NOMO-1 treated with DMSO at 0.1 percent for 48 hours (cell line): ENCODE measurements around the gene CNN3.

Source experiments
- DNase-seq: peaks from one replicate; lab custom pipeline; 2025; ENCODE audit not compliant: unreplicated experiment; lab: John Stamatoyannopoulos, UW

Gene CNN3

GRCh38 chr1:94858276-94858675, 68.6 kb downstream of the CNN3 start:
- no peak for DNase-seq

DNA sequence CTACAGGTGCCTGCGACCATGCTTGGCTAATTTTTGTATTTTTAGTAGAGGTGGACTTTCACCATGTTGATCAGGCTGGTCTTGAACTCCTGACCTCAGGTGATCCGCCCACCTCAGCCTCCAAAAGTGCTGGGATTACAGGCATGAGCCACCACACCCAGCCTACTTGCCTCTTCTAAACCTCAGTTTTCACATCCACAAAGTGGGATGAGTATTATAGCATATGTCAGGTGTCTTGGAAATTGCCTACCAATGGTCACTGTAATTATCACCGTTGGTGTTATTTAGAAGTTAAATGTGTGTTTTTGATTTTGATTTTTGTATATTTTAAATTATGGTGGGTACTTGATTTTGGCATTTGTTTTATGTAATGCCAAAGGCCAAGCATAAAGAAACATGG, 70.0 kb downstream of the CNN3 start:
- no peak for DNase-seq

DNA sequence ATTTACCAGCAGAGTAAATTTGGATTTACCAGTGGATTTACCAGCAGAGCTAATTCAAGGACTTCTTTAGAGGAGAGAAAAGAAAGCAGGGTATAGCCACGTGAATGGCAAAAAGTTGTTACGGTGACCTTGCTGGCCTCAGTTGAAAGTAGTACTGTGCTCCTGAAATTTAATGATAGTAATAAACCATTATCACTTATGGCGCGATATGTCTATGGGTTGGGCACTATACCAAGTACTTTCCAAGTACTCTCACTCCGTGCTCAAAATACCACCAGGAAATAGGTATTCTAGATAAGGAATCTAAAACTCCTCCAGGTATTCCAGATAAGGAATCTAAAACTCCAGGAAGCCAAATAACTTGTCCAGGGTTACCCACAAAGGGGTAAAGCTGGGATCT, 70.9 kb downstream of the CNN3 start:
- no peak for DNase-seq

GRCh38 chr1:94855307-94855700, 71.6 kb downstream of the CNN3 start:
- no peak for DNase-seq

- peak; percentile 78 for DNase-seq
Measured at GRCh38 chr1:94854458-94855306, 72.2 kb downstream of the CNN3 start.

DNA sequence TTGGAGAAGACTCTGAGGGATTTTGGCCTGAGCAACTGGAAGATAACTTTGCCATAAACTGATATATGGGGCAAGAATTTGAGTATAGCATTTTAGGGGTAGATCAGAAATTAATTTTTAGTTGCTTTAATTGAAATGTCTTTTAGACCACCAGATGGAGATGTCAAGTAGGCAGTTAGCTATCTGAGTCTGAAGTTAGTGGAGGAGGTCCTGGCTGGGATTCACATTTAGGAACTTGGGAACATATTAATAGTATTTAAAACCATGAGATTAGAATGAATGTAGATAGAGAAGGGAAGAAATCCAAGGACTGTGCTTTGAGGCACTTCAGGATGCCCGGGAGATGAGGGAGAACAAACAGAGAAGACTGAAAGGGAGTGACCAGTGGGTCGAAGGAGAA, 74.1 kb downstream of the CNN3 start:
- no peak for DNase-seq

DNA sequence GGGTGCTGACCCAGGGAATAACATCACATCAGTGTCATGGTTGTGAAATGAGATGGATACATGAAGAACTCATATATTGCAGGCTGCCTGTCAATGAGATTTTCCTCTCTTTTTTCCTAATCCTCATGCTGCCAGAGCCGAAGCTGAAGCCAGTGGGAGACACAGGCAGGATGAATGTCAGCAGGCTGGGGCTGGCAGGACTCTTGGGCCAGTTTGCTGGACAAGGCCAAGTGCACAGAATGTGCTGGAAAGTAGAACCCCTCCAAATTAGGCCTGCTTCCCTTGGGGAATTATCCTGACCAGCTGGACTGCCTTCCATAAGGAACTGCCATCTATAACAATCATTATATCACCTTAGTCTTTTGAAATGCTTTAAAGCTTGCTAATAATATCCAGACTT, 75.3 kb downstream of the CNN3 start:
- DNase-seq: no peak
